ENCODE results near the gene KRTAP10-3.
A peak's percentile ranks its signal among the peaks of the same experiment; 100 is the strongest.

KRTAP10-3 gene

DNA sequence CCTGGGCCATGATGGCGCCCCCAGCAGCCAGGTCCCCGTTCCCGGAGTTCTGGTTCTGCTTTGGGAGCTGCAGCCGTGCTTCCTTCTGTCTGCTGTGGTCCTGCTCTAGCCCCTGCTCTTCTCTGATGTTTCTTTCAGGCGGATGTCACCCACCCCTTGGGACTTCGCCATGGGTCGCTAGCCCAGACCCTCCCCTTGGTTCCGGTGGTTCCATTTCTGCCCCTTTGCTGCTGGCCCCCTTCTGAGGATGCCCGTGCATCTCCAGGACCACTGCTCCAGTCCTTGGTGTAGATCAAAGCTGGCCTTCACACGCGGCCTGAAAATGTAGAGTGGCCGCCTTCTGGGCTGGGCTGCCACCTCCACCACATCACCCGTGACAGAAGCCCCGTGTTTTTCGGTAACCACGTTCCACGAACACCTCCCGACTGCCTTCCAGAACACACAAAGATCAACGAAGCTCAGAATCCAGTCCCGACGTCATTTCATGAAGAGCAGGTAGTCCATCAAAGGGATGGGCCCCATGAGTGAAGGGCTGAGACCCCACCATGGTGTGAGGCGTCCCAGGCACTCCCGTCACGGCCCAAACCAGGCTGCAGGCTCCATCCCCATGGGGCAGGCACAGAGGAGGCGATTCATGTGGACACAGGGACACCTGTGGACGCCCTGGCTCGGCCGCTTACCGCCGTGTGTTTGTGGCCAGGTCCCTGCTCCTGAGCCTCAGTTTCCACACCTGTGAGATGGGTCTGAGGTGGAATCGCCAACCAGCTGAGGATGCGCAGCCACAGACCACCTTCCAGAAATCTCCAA, 43.0 kb downstream of the KRTAP10-3 start:
- no peak for DNase-seq (ENCODE audit: low spot score)

DNA sequence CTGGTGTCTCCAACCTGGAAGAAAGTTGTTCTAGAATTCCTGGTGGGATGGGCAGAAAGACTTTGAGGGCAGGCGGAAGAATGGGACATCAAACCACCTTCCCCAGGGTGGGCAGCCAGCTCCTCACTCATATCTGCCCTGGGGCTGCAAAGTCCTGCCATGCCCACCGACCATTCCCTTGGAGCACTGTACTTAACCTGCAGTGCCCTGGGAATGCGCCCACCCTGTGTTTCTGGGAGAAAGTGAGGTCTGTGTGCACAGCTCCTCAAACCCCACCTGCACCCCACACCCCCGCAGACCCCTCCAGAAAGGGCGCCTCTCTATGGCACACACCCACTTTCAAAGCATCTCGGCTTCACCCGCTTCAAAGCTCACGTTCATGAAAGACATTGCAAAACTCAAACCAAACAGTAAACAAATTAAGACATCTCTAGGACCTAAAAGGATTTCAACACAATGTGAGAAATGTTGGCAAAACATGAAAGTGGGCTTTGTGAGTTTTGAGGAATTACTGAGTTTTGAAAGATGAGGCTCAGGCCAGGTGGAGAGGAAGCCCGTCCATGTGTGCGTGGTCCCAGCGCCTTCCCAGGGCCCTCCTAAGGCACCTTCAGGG, 43.7 kb downstream of the KRTAP10-3 start:
- DNase-seq (ENCODE audit: low spot score) = no peak

DNA sequence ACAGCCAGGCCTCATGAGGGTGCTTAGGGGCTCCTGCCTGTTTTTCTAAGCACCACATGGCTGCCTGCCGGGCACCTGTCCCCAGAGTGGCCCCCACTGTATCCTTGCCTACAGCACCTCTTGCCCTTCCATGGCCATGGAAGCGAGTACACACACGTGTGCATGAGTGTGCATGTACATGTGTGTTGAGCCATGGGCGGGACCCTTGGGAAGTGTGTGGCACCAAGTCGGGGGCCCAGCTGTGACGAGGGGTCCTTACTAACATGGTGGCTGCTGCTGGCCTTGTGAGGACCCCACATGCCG, 44.4 kb downstream of the KRTAP10-3 start:
- no peak for DNase-seq (ENCODE audit: low spot score)

- no peak for DNase-seq (ENCODE audit: low spot score)
Observed at GRCh38 chr21:44513389-44514217, 45.0 kb downstream of the KRTAP10-3 start.

DNA sequence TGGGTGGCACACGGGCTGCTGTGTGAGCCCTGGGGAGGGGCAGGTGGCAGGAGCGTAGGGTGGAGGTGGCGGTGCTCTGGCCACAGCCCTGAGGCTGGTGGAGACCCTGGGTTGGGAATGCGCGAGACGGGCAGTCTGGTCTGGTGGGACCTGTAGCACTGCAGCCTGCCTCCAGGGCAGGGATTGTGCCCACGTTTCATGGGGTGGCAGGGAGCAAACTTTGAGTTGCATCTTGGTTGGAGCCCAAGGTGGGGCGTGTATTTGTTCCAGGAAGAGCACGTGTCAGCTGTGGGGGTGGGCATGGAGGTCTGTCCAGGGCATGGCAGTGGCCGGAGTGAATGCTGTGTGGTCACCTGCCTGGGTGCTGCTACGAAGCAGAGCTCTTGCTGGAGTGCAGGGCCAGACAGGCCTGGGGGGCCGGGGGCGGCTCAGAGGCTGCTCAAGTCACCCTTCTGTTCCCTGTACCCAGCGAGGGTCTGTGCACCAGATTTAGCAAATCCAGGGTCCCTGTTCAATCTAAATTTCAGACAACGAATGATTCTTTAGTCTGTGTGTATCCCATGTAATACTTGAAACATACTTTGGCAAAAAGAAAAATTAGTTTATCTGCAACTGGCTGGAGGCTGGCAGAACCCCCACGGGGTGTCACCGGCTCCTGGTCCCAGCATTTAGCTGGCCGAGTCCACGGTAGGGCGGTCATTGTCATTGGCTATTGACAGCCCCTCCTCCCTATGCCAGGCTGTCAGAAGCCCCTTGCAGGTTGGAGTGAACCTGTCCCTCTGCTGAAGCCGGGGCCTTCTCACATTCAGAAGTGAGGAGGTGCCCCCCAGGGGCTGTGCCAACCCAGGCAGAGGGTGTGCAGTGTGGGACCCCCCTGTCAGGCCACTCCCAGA, 45.9 kb downstream of the KRTAP10-3 start:
- DNase-seq (ENCODE audit: low spot score) = no peak

- DNase-seq (ENCODE audit: low spot score) = no peak
Observed at GRCh38 chr21:44511938-44512275, 46.7 kb downstream of the KRTAP10-3 start.

DNA sequence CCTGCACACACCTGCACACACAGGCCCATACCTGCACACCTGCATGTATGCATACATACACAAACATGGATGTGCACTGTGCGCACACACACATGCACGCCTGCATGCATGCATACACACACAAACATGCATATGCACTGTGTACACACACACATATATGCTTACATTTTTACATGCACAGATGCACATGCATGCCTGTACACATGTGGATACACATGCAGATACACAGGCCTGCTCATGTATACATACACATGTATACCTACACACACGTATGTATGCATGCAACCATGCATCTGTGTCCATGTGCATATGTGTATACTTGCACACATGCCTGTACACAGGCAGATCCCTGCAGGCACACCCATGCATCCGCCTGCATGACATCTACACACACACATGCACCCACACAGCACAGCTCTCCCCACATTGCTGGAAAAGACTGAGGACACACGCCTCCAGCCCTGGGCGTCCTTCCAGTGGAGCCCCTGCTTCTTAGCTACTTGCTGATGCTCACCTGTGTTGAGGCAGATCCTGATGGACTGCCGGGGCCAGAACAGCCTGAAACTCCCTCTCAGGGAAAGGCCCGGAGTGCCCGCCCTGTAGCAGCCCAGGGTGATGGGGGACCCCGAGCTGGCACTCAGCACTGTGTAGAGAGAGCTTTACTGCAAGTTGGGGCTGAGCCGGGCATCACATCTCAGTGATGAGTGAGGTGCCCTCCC, 47.2 kb downstream of the KRTAP10-3 start:
- no peak for DNase-seq (ENCODE audit: low spot score)

DNA sequence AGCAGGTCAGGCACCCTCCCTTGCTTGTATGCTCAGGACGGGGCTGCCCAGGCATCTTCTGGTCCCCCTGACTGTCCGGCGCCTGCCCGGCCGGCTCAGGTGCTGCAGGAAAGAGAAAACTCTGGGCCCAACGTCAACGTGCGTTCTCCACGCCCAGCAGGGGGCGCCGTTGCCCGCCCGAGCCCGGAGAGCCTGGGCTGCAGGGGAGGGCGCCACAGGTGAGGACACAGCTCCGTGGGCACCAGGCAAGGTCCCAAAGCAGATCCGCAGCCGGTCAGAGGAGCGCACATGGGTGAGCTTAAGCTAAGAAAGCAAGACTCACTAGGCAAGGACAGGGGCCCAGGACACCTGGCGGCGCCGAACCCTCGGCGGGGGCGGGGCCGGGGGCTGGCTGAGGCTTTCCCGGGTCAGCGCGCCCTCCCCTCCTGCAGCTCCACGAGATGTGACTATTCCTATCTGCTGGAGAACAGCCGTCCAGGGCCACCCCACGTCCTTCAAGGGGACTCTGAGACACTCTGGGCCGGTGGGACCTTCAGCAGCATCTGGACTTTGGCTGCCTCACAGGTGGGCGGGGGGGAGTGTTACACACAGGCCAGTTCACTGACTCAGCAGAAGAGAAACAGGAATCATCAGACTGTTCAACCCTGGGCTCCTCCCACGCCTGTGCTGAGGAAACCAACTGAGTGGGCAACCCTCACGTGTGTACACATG, 47.9 kb downstream of the KRTAP10-3 start:
- DNase-seq (ENCODE audit: low spot score) = no peak

- no peak for DNase-seq (ENCODE audit: low spot score)
Observed at GRCh38 chr21:44510109-44510507, 48.5 kb downstream of the KRTAP10-3 start.

DNA sequence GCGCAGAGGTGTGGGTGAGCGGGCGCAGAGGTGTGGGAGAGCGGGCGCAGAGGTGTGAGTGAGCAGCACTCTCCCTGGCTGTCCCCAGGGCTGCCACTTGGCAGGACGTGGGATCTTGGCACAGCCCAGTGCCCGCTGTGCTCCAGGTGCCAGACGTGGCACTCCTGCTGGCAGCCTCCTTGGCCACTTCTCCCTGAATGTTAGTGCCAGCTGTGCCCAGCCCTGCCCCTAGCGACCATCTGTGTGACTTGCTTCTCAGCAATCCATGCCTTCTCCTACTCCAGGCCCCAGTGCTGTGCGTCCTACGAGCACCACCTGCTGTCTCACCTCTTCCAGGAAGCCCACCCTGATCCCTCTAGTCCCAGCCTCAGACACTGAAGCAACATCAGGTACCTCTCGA, 49.1 kb downstream of the KRTAP10-3 start:
- peak; percentile 7 for DNase-seq (ENCODE audit: low spot score)

DNA sequence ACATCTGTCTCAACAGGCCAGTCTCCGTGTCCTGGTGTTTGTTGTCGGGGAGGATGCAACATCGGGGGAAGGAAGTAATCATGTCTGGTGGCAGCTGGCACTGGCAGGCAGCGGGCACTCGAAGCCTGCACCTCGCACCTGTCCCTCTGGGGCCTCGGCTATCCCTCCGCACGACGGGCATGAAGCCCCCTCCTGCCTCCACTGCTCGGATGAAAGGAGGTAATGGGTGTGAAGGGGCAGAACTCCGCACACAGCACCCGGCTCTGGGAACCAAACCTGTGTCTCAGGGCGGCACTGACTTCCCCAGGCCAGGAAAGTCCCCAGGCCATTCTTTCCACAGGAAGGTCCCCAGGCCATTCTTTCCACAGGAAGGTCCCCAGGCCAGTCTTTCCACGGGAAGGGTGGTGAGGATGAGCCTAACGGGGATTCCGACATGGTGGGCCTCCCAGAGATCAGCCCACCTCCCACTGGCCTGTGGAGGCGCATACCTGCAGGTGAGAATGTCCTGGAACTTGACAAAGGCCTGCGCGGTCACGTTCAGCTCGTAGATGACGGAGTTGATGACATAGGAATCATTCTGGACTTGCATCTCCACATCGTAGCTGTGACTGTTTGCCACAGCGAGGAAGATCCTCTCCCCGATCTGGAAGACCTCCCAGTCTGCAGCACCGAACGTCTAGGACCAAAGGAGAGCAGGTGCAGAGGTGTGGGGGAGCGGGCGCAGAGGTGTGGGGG, 49.7 kb downstream of the KRTAP10-3 start:
- DNase-seq (ENCODE audit: low spot score) = no peak

DNA sequence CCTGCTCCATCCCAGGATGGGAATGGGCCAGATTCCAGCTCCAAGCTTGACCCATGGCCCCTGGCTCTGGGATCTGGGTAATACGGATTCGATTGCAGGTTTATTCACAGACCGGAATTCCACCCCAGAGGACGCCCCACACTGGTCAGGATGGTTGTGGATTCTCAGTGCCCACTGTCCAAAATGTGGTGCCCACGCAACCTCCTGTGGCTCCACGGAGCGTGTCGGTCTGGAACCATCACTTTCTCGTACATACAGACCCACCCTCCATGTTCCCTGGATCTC, 50.2 kb downstream of the KRTAP10-3 start:
- no peak for DNase-seq (ENCODE audit: low spot score)
